ENCODE results near the gene NRP2.
A peak's percentile ranks its signal among the peaks of the same experiment; 100 is the strongest.

Gene NRP2

GRCh38 chr2:205703471-205704126 lies 21.3 kb downstream of the NRP2 start:
- TF ChIP-seq CTCF (IDR thresholded peaks at IDR 0.05; ENCODE audit: extremely low read depth, insufficient read depth, missing control alignments), result no peak
- in situ Hi-C loops (cut with MboI; ENCODE audit: low pct_unique_long_range_greater_than_20kb, low sequenced_read_pairs, unreplicated experiment), result no loop called here
- no peak for DNase-seq (ENCODE audit: low spot score)

- in situ Hi-C loops (cut with MboI; ENCODE audit: low pct_unique_long_range_greater_than_20kb, low sequenced_read_pairs, unreplicated experiment), result no loop called here
- no peak for DNase-seq (ENCODE audit: low spot score)
- TF ChIP-seq CTCF (IDR thresholded peaks at IDR 0.05; ENCODE audit: extremely low read depth, insufficient read depth, missing control alignments), result no peak
These were observed 21.9 kb downstream of the NRP2 start for GRCh38 chr2:205704127-205704741.

GRCh38 chr2:205705511-205706349 lies 23.4 kb downstream of the NRP2 start:
- TF ChIP-seq CTCF (IDR thresholded peaks at IDR 0.05; ENCODE audit: extremely low read depth, insufficient read depth, missing control alignments), result no peak
- in situ Hi-C loops (cut with MboI; ENCODE audit: low pct_unique_long_range_greater_than_20kb, low sequenced_read_pairs, unreplicated experiment), result no loop called here
- no peak for DNase-seq (ENCODE audit: low spot score)

GRCh38 chr2:205706769-205707381 lies 24.6 kb downstream of the NRP2 start:
- TF ChIP-seq CTCF (IDR thresholded peaks at IDR 0.05; ENCODE audit: extremely low read depth, insufficient read depth, missing control alignments), result no peak
- peak; percentile 61 for DNase-seq (ENCODE audit: low spot score)

GRCh38 chr2:205708231-205708631 lies 25.9 kb downstream of the NRP2 start:
- in situ Hi-C loops (cut with MboI; ENCODE audit: low pct_unique_long_range_greater_than_20kb, low sequenced_read_pairs, unreplicated experiment), result no loop called here
- no peak for TF ChIP-seq CTCF (IDR thresholded peaks at IDR 0.05; ENCODE audit: extremely low read depth, insufficient read depth, missing control alignments)
- DNase-seq (ENCODE audit: low spot score), result no peak

More at GRCh38 chr2:205706769-205707381, 24.6 kb downstream of the NRP2 start:
- in situ Hi-C loops (cut with MboI; ENCODE audit: low pct_unique_long_range_greater_than_20kb, low sequenced_read_pairs, unreplicated experiment), result no loop called here

GRCh38 chr2:205709319-205709718 lies 27.0 kb downstream of the NRP2 start:
- no peak for DNase-seq (ENCODE audit: low spot score)
- no peak for TF ChIP-seq CTCF (IDR thresholded peaks at IDR 0.05; ENCODE audit: extremely low read depth, insufficient read depth, missing control alignments)
- in situ Hi-C loops (cut with MboI; ENCODE audit: low pct_unique_long_range_greater_than_20kb, low sequenced_read_pairs, unreplicated experiment), result no loop called here

All from GM13977 (cell line).